Activated CD4-positive, alpha-beta T cell treated with anti-CD3 and anti-CD28 coated beads, Interleukin-2, amount 10 ng/mL, durations not matched to agents 24 days and 14 days (primary cell): ENCODE results near the gene ALAS1. TPM values are rescaled to one million over a fixed set of nuclear protein-coding genes. Genes with fewer than 3 reads are reported as not detected.
A peak's percentile ranks its signal among the peaks of the same experiment; 100 is the strongest.
"Not testable (repeated sequence)": the region's sequence is repeated elsewhere in the genome, so short reads cannot be mapped to it uniquely, and the experiment has no call there.

Source experiments
- DNase-seq: peaks from one replicate; pipeline ENCODE4 v3.0.0; 2022
- H3K27ac Mint-ChIP-seq: one replicate; pipeline ENCODE4 v1.8.0; 2022; ENCODE audit warnings: mild to moderate bottlenecking, mixed read lengths
- H3K27me3 Mint-ChIP-seq: one replicate; pipeline ENCODE4 v1.8.0; 2022; ENCODE audit warnings: mixed read lengths
- H3K36me3 Mint-ChIP-seq: one replicate; pipeline ENCODE4 v1.8.0; 2022; ENCODE audit warnings: low read depth, mild to moderate bottlenecking, mixed read lengths
- H3K4me1 Mint-ChIP-seq: one replicate; pipeline ENCODE4 v1.8.0; 2021; ENCODE audit warnings: mixed read lengths
- H3K4me3 Mint-ChIP-seq: one replicate; pipeline ENCODE4 v1.8.0; 2022; ENCODE audit warnings: mild to moderate bottlenecking, moderate library complexity, mixed read lengths
- H3K9me3 Mint-ChIP-seq: one replicate; pipeline ENCODE4 v1.8.0; 2021; ENCODE audit warnings: mixed read lengths
- intact Hi-C: fragments of 100-400 bp; cut with micrococcal nuclease; formaldehyde crosslinking; loops from one replicate; pipeline ENCODE4 v1.15.1; 2023
- total RNA-seq: library from RNA; stranded (reverse); gene quantifications from 2 replicates; pipeline ENCODE4 v1.2.3, GENCODE V29; 2022

Gene ALAS1
- total RNA-seq, 1 donor from 2014 or later: 118 TPM

- no peak for DNase-seq
- Mint-ChIP-seq H3K27ac (no peak overlapping the region), H3K4me3 (no peak overlapping the region), H3K36me3 (no peaks in the 10 kb centered on the region), H3K27me3 (peaks cover 1% of the 10 kb centered on the region), H3K4me1 (peaks cover 9% of the 10 kb centered on the region), H3K9me3 (no peaks in the 10 kb centered on the region)
- intact Hi-C loops: no loop called here
Observed at GRCh38 chr3:52171514-52172261, 26.3 kb upstream of the ALAS1 start.

- H3K27me3 Mint-ChIP-seq: no peaks in the 10 kb centered on the region
- intact Hi-C loops: no loop called here
- H3K27ac Mint-ChIP-seq: no peak overlapping the region
- H3K4me3 Mint-ChIP-seq: no peak overlapping the region
- no peak for DNase-seq
- H3K4me1 Mint-ChIP-seq: peaks cover 9% of the 10 kb centered on the region
- no peaks in the 10 kb centered on the region for H3K9me3 Mint-ChIP-seq
- H3K36me3 Mint-ChIP-seq: no peaks in the 10 kb centered on the region
Observed at GRCh38 chr3:52172262-52172757, 25.6 kb upstream of the ALAS1 start.

DNA sequence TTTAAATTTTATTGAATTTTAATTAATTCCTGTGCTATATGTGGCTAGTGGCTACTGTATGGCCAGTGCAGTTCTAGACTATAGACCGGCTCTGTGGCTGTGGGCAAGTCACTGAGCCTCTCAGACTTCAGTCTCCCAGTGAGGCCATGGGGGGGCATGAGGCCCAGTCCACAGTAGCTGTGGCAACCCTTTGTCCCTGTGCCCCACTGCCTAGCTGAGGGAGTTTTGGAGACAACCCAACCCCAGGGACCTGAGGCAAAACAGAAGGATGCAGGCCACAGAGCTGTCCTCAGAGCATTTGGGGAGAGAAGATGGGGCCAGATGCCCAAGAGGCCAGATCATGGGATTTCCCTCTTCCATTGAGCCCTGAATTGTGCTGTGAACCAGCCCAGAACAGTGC is 24.9 kb upstream of the ALAS1 start:
- Mint-ChIP-seq H3K36me3 (no peaks in the 10 kb centered on the region), H3K9me3 (no peaks in the 10 kb centered on the region), H3K27me3 (peaks cover under 1% of the 10 kb centered on the region), H3K4me3 (no peak overlapping the region), H3K4me1 (peaks cover 9% of the 10 kb centered on the region), H3K27ac (no peak overlapping the region)
- intact Hi-C loops: no loop called here
- DNase-seq: no peak

DNA sequence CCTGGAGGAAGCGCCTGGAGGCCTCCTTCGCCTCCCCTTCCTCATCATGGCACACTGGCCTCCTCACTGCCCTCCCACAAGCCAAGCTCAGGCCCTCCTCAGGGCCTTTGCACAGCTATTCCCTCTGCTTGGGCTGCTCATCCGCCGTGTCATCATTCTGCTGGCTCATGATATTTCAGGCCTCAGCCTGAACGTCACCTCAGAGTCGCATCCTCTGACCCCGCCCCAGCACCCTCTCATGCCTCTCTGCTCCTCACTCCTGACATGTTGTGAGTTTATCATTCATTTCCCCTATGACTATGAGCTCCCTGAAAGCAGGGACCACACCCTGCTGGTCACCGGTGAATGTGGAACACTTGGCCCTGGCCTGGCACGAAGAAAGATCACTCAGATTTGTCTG is 23.1 kb upstream of the ALAS1 start:
- no peak for DNase-seq
- Mint-ChIP-seq H3K36me3 (no peaks in the 10 kb centered on the region), H3K4me1 (peaks cover 9% of the 10 kb centered on the region), H3K9me3 (no peaks in the 10 kb centered on the region), H3K4me3 (no peak overlapping the region), H3K27ac (no peak overlapping the region), H3K27me3 (peaks cover 6% of the 10 kb centered on the region)
- intact Hi-C loops: no loop called here

DNA sequence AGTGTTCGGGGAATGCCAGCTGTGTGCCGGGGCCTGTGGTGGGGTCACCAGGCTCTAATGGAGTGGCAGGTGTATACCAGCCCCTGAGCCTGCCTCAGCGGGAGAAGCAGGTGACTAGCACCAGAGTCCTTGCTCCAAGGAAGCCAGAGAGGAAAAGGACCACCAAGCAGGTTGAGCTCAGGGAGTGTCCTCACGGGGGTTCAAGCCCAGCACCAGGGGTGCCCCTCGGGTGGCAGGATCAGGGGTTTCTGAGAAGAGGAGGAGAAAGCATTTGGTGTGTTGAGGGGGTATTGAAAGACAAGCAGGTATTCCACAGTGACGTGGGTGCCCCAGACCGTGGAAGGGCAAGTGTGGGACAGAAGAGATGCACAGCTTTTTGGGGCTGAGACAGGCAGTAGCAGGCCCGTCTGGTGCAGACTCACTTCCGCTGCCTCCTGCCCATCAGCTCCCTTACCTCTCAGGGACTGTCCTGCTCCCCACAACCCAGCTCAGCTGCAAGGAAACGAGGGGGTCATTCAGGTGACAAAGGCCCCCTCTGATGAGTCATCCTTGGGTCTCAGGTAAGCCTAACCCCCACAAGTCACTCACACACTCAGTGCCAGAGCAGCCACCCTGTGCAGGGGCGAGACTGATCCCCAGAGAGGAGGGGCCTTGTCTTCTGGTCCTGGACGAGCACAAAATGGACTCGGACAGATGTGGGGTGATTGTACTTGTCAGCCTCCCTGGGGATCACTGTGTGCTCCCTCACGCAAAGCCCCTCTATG is 22.4 kb upstream of the ALAS1 start:
- intact Hi-C loops: no loop called here
- Mint-ChIP-seq H3K4me3 (no peak overlapping the region), H3K27me3 (peaks cover 9% of the 10 kb centered on the region), H3K27ac (no peak overlapping the region), H3K9me3 (no peaks in the 10 kb centered on the region), H3K4me1 (peaks cover 9% of the 10 kb centered on the region), H3K36me3 (no peaks in the 10 kb centered on the region)
- DNase-seq: no peak

GRCh38 chr3:52176180-52176752 is 21.7 kb upstream of the ALAS1 start:
- no peak overlapping the region for H3K27ac Mint-ChIP-seq
- H3K36me3 Mint-ChIP-seq: no peaks in the 10 kb centered on the region
- peaks cover 10% of the 10 kb centered on the region for H3K27me3 Mint-ChIP-seq
- peaks cover 7% of the 10 kb centered on the region for H3K4me1 Mint-ChIP-seq
- DNase-seq: no peak
- intact Hi-C loops: no loop called here
- no peak overlapping the region for H3K4me3 Mint-ChIP-seq
- no peaks in the 10 kb centered on the region for H3K9me3 Mint-ChIP-seq

GRCh38 chr3:52176951-52177700 is 20.8 kb upstream of the ALAS1 start:
- Mint-ChIP-seq H3K27me3 (peaks cover 10% of the 10 kb centered on the region), H3K27ac (no peak overlapping the region), H3K9me3 (no peaks in the 10 kb centered on the region), H3K4me1 (peaks cover 3% of the 10 kb centered on the region), H3K36me3 (no peaks in the 10 kb centered on the region), H3K4me3 (no peak overlapping the region)
- intact Hi-C loops: no loop called here
- DNase-seq: no peak

- H3K27ac Mint-ChIP-seq: no peak overlapping the region
- intact Hi-C loops: no loop called here
- H3K4me3 Mint-ChIP-seq: no peak overlapping the region
- H3K27me3 Mint-ChIP-seq: peaks cover 13% of the 10 kb centered on the region
- no peaks in the 10 kb centered on the region for H3K9me3 Mint-ChIP-seq
- H3K4me1 Mint-ChIP-seq: peaks cover 8% of the 10 kb centered on the region
- no peak for DNase-seq
- H3K36me3 Mint-ChIP-seq: no peaks in the 10 kb centered on the region
Observed at GRCh38 chr3:52177701-52178042, 20.3 kb upstream of the ALAS1 start.

DNA sequence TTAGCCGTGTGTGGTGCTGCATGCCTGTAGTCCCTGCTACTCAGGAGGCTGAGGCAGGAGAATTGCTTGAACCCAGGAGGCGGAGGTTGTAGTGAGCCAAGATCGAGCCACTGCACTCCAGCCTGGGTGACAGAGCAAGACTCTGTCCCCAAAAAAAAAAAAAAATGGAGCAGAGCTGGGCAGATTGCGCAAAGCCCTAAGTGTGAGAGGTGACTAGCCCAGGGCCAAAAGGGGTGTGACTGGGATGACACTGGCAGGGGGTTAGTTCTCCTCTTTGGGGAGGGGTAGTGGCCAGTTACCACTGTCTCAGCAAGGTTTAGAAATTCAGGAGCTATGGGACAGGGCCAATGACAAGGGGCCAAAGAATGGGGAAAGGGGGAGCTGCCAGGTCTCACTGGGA is 19.8 kb upstream of the ALAS1 start:
- H3K9me3 Mint-ChIP-seq, H3K27ac Mint-ChIP-seq, DNase-seq, H3K4me1 Mint-ChIP-seq, intact Hi-C loops, H3K36me3 Mint-ChIP-seq, H3K4me3 Mint-ChIP-seq: not testable (repeated sequence)
- peaks cover 14% of the 10 kb centered on the region for H3K27me3 Mint-ChIP-seq

DNA sequence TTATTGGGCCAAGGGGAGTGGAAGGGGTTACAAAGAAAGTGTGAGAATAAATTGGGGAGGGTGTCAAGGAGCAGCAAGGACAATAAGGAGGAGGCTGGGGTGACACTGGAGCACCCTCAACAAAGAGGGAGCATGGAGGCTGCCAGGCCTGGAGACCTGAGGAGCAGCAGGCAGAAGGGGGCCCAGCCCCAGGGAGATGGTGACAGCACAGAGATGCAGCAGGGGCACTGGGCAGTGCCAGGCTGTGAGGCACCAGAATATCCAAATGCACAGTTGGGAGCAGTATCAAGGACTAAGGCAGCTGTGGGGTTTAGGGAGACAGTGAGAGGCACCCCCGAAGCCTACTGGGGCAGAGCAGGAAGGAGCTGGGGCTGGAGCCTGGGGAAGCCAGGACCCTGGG is 19.4 kb upstream of the ALAS1 start:
- Mint-ChIP-seq H3K36me3 (no peaks in the 10 kb centered on the region), H3K27ac (no peak overlapping the region), H3K27me3 (peaks cover 14% of the 10 kb centered on the region), H3K4me1 (peaks cover 5% of the 10 kb centered on the region), H3K4me3 (no peak overlapping the region), H3K9me3 (no peaks in the 10 kb centered on the region)
- no peak for DNase-seq
- intact Hi-C loops: no loop called here

DNA sequence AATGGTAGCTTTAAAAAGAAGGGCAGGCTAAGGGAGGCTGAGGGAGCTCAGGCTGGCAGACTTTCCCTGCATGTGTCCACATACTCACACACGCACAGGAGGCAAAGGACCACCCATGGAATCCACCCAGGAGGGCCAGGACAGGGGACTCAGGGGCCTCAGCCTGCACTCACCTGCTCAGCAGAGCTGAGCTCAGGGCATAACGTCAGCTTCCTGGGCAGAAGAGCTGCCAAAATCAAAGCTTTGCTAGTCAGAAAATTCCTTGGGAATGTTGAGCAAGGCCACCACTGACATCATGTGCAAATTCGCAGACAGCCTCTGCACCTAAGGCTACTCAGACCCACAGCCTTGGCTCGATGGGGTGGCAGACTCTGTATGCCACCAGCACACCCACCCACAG is 16.4 kb upstream of the ALAS1 start:
- no peaks in the 10 kb centered on the region for H3K36me3 Mint-ChIP-seq
- H3K27ac Mint-ChIP-seq: no peak overlapping the region
- DNase-seq: no peak
- H3K9me3 Mint-ChIP-seq: no peaks in the 10 kb centered on the region
- no peak overlapping the region for H3K4me3 Mint-ChIP-seq
- H3K4me1 Mint-ChIP-seq: peaks cover 5% of the 10 kb centered on the region
- intact Hi-C loops: no loop called here
- peaks cover 14% of the 10 kb centered on the region for H3K27me3 Mint-ChIP-seq

GRCh38 chr3:52182196-52182595 is 15.8 kb upstream of the ALAS1 start:
- no peaks in the 10 kb centered on the region for H3K9me3 Mint-ChIP-seq
- intact Hi-C loops: no loop called here

GRCh38 chr3:52182691-52183090 is 15.3 kb upstream of the ALAS1 start:
- Mint-ChIP-seq H3K27ac (no peak overlapping the region), H3K4me3 (no peak overlapping the region), H3K27me3 (peaks cover 14% of the 10 kb centered on the region), H3K9me3 (no peaks in the 10 kb centered on the region), H3K4me1 (peaks cover 5% of the 10 kb centered on the region), H3K36me3 (no peaks in the 10 kb centered on the region)
- no peak for DNase-seq
- intact Hi-C loops: no loop called here

More at GRCh38 chr3:52182196-52182595, 15.8 kb upstream of the ALAS1 start:
- H3K27ac Mint-ChIP-seq: peak overlapping the region; percentile 15
- H3K4me3 Mint-ChIP-seq: no peak overlapping the region
- H3K36me3 Mint-ChIP-seq: no peaks in the 10 kb centered on the region
- H3K27me3 Mint-ChIP-seq: peaks cover 14% of the 10 kb centered on the region
- peaks cover 5% of the 10 kb centered on the region for H3K4me1 Mint-ChIP-seq
- DNase-seq: no peak
